Smooth muscle cell (in vitro differentiated cells): ENCODE results near the gene GALNT7. TPM values are rescaled to one million over a fixed set of nuclear protein-coding genes. Genes with fewer than 3 reads are reported as not detected.

Experiments used
- DNase-seq: peaks from one replicate; lab custom pipeline; 2025; ENCODE audit not compliant: unreplicated experiment; lab: John Stamatoyannopoulos, UW
- H2AFZ ChIP-seq: fragments of 200-600 bp; sonication (generic); 2 replicates; pipeline ENCODE4 v1.6.0; 2016; ENCODE audit warnings: antibody characterized with exemption, low read depth, mild to moderate bottlenecking
- H3F3A ChIP-seq: fragments of 200-600 bp; sonication (generic); 2 replicates; pipeline ENCODE4 v1.6.0; 2017; ENCODE audit warnings: antibody characterized with exemption, low read depth
- H3K27ac ChIP-seq: fragments of 200-600 bp; sonication (generic); 2 replicates; pipeline ENCODE4 v1.5.1; 2016; ENCODE audit warnings: low read depth, mild to moderate bottlenecking
- H3K27me3 ChIP-seq: fragments of 200-600 bp; sonication (generic); 2 replicates; pipeline ENCODE4 v1.6.1; 2016; ENCODE audit warnings: low read depth, mild to moderate bottlenecking
- H3K36me3 ChIP-seq: fragments of 200-600 bp; sonication (generic); 2 replicates; pipeline ENCODE4 v1.5.1; 2016; ENCODE audit warnings: low read depth
- H3K4me1 ChIP-seq: fragments of 200-600 bp; sonication (generic); 2 replicates; pipeline ENCODE4 v1.5.1; 2016; ENCODE audit warnings: low read depth
- H3K4me2 ChIP-seq: fragments of 200-600 bp; sonication (generic); 2 replicates; pipeline ENCODE4 v1.6.0; 2016; ENCODE audit warnings: mild to moderate bottlenecking
- H3K4me3 ChIP-seq: fragments of 200-600 bp; sonication (generic); 2 replicates; pipeline ENCODE4 v1.5.1; 2016; ENCODE audit warnings: mild to moderate bottlenecking
- H3K79me2 ChIP-seq: fragments of 200-600 bp; sonication (generic); 2 replicates; pipeline ENCODE4 v1.6.0; 2016; ENCODE audit warnings: low read depth, mild to moderate bottlenecking
- H3K9ac ChIP-seq: fragments of 200-600 bp; sonication (generic); 2 replicates; pipeline ENCODE4 v1.6.0; 2016; ENCODE audit warnings: low read depth
- H3K9me3 ChIP-seq: fragments of 200-600 bp; sonication (generic); replicated peaks from 2 replicates; pipeline ENCODE4 v1.5.1; 2016; ENCODE audit warnings: low read depth
- H4K20me1 ChIP-seq: fragments of 200-600 bp; sonication (generic); 2 replicates; pipeline ENCODE4 v1.6.0; 2016; ENCODE audit warnings: low read depth
- WGBS: methylation state at CpG from one replicate; pipeline ENCODE4 v1.1.7; 2016; ENCODE audit warnings: low lambda C conversion rate; 5-methylcytosine and 5-hydroxymethylcytosine counted together
- polyA plus RNA-seq: library from polyadenylated mRNA; unstranded; fragments of >200 nt; fragmentation: Nextera tagmentation; extraction: Ambion mirVana; gene quantifications from 2 replicates; pipeline ENCODE4 v1.2.1, GENCODE V29; 2016
- total RNA-seq: library from RNA; depleted of rRNA; stranded (reverse); fragments of >200 nt; gene quantifications from 2 replicates; pipeline ENCODE4 v1.2.3, GENCODE V29; 2014
- TF ChIP-seq, protein P1 (sequence below): fragments of 200-600 bp; sonication (generic); IDR thresholded peaks from 2 replicates; pipeline ENCODE4 v1.5.1; 2017; ENCODE audit warnings: borderline replicate concordance, mild to moderate bottlenecking, antibody characterized with exemption; ENCODE audit not compliant: insufficient read depth, poor library complexity, severe bottlenecking

Gene GALNT7
- total and polyA plus RNA-seq, 2 experiments from 2014 or later = 9.0 to 33.4 TPM

DNA sequence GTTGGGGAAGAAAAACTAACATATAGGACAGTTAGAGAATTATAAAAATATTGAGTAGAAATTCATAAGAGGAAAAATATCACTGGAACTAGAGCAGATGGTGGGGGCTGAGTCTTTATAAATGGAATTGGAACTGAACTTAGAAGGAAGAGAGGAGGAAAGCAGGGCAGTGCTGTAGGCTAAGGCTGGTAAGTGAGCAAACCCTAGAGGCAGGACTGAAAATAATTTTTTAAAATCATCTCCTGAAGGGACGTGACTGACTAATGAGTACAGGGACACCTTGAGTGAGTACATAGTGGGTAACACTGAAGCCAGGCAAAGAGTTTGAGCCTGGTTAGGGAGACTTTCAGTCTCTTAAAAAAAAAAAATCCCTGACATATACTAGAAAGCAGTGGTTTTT, 63.3 kb downstream of the GALNT7 start:
- 54% methylated on average over 1 of the region's 1 CpG for WGBS

DNA sequence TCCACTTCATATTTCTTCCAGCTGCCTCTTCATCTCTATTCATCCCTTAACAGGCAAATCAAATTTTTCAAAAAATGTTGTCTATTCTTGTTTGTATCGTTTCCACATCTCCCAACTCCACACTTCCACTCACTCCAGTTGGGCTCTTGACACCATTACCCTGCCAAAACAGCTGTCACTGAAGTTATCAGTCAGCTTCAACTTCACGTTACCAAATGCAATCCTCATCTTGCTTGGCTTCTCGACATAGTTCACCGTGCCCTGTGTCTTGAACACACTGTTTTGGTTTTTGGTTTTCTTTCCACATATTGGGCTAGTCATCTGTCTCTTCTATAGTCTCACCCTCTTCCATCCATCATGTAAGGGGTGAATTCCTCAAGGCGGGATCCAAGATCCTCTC, 65.2 kb downstream of the GALNT7 start:
- Histone ChIP-seq H3K4me1 (peaks cover 4% of the 10 kb centered on the region), H3K27ac (no peak overlapping the region), H3K9ac (no peak overlapping the region), H3K36me3 (no peaks in the 10 kb centered on the region), H4K20me1 (no peaks in the 10 kb centered on the region), H3K4me2 (no peak overlapping the region), H2AFZ (no peak overlapping the region), H3K4me3 (no peak overlapping the region), H3F3A (peaks cover 5% of the 10 kb centered on the region), H3K27me3 (no peaks in the 10 kb centered on the region), H3K79me2 (peaks cover 7% of the 10 kb centered on the region), H3K9me3 (no peaks in the 10 kb centered on the region)
- no peak for DNase-seq
- over 99% methylated on average over 5 of the region's 5 CpGs for WGBS
- TF ChIP-seq, protein P1, sequence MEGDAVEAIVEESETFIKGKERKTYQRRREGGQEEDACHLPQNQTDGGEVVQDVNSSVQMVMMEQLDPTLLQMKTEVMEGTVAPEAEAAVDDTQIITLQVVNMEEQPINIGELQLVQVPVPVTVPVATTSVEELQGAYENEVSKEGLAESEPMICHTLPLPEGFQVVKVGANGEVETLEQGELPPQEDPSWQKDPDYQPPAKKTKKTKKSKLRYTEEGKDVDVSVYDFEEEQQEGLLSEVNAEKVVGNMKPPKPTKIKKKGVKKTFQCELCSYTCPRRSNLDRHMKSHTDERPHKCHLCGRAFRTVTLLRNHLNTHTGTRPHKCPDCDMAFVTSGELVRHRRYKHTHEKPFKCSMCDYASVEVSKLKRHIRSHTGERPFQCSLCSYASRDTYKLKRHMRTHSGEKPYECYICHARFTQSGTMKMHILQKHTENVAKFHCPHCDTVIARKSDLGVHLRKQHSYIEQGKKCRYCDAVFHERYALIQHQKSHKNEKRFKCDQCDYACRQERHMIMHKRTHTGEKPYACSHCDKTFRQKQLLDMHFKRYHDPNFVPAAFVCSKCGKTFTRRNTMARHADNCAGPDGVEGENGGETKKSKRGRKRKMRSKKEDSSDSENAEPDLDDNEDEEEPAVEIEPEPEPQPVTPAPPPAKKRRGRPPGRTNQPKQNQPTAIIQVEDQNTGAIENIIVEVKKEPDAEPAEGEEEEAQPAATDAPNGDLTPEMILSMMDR = no peak

More for the DNA sequence above, 63.3 kb downstream of the GALNT7 start:
- H3K9ac ChIP-seq = no peak overlapping the region
- no peak overlapping the region for H3K4me2 ChIP-seq
- TF ChIP-seq, protein P1 = no peak
- no peak overlapping the region for H3K27ac ChIP-seq
- no peaks in the 10 kb centered on the region for H3K79me2 ChIP-seq
- DNase-seq = no peak
- no peak overlapping the region for H2AFZ ChIP-seq
- H3F3A ChIP-seq = no peaks in the 10 kb centered on the region
- no peaks in the 10 kb centered on the region for H3K4me1 ChIP-seq
- H3K9me3 ChIP-seq = no peaks in the 10 kb centered on the region
- H3K27me3 ChIP-seq = no peaks in the 10 kb centered on the region
- H3K4me3 ChIP-seq = no peak overlapping the region
- H4K20me1 ChIP-seq = no peaks in the 10 kb centered on the region
- no peaks in the 10 kb centered on the region for H3K36me3 ChIP-seq

DNA sequence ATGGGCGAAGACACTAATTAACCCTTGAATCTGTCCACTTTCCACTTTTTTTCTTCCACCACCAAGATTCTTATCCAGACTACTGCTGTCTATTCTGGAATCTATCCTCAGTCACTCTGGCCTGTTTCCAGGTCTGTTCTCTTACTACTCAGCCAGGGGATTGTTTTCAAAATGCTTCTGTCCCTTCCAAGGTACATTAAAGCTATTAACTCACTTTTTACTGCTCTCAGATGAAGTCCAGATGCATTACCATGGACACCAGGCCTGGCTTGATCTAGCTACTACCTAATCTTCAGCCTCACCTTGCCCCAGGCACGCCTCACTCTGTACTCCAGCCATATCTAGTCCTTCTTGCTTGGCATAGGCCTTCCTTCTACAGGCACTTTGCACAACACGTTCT, 66.4 kb downstream of the GALNT7 start:
- Histone ChIP-seq H3K4me3 (no peak overlapping the region), H3K27ac (no peak overlapping the region), H3F3A (peaks cover 5% of the 10 kb centered on the region), H3K9ac (no peak overlapping the region), H2AFZ (no peak overlapping the region), H3K4me2 (no peak overlapping the region), H3K79me2 (peaks cover 7% of the 10 kb centered on the region), H4K20me1 (no peaks in the 10 kb centered on the region), H3K36me3 (no peaks in the 10 kb centered on the region), H3K4me1 (peaks cover 4% of the 10 kb centered on the region), H3K9me3 (no peaks in the 10 kb centered on the region), H3K27me3 (no peaks in the 10 kb centered on the region)
- WGBS = 81% methylated on average over 3 of the region's 3 CpGs
- TF ChIP-seq, protein P1 = no peak
- no peak for DNase-seq

DNA sequence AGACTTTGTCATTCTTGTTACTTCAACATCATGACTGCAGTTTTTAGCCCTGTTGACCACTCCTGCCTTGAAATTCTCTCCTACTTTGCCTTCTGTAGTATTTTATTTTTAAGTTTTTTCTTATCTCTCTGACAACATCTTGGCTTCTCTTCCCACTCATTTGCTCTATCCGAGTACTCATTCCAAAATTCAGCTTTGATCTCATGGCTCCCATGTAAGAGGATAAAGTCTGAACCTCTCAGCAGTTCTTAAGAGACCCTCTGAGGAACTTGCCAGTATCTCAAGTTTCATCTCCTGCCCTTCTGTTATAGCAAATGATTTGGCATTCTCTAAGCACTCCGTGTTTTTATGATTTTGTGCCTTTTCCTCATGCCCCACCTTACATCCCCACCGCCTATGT, 67.7 kb downstream of the GALNT7 start:
- WGBS = 76% methylated on average over 3 of the region's 3 CpGs
- H3K27ac ChIP-seq = no peak overlapping the region
- H2AFZ ChIP-seq = no peak overlapping the region
- TF ChIP-seq, protein P1 = no peak
- no peaks in the 10 kb centered on the region for H3K9me3 ChIP-seq
- no peak for DNase-seq
- H3K79me2 ChIP-seq = peaks cover 7% of the 10 kb centered on the region
- no peaks in the 10 kb centered on the region for H4K20me1 ChIP-seq
- no peaks in the 10 kb centered on the region for H3K36me3 ChIP-seq
- H3K4me3 ChIP-seq = no peak overlapping the region
- H3K9ac ChIP-seq = no peak overlapping the region
- peaks cover 5% of the 10 kb centered on the region for H3F3A ChIP-seq
- H3K27me3 ChIP-seq = no peaks in the 10 kb centered on the region
- H3K4me2 ChIP-seq = no peak overlapping the region
- peaks cover 4% of the 10 kb centered on the region for H3K4me1 ChIP-seq
